Activated CD4-positive, alpha-beta T cell treated with anti-CD3 and anti-CD28 coated beads for 1 hour (primary cell): ENCODE data around the gene ARHGAP30.

Experiments used
- DNase-seq: peaks from one replicate; pipeline ENCODE4 v3.0.0-alpha.2; 2020

ARHGAP30 gene

DNA sequence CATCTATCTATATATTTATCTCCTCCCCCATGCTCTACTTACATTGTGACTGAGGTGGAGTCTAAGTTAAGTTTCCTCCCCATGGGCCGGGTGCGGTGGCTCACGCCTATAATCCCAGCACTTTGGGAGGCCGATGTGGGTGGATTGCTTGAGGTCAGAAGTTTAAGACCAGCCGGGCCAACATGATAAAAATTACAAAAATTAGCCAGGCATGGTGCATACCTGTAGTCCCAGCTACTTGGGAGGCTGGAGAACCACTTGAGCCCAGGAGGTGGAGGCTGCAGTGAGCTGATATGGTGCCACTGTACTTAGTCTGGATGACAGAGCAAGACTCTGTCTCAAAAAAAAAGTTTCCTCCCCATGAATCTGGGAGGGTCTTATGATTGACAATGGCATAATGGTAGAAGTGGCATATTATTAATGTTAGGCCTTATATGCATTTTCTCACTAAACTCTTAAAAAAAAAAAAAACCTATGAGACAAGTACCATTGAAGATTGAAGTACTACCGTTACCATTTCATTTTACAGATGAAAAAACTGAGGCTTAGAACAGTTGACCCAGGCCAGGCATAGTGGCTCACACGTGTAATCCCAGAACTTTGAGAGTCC lies 60.0 kb downstream of the ARHGAP30 start:
- DNase-seq, result no peak

DNA sequence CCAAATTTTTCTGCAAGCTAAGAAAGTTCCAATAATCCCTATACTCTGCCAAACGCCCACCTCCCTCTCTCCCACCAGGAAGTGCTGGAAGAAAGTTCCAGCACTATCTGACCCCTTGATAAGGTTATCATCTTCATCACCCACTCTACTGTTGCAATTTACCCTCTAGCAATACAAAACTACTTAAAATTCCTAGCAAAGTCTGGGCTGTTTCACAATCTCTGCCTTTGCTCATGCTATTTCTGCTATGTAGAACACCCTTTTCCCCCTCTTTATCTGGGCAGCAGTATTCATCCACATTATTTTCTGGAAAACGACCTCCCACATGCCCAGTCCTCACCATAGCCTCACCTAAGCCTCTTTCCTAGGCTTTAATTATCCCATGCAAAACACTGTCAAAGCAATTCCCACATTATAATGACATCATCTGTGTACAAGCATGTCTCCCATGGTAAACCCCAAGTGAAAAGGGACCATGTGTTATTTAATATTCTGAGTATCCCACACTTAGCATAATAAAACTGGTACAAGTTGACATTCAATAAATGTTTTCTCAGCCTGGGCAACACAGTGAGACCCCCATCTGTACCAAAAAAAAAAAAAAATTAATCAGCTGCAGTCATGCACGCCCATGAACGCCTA lies 60.7 kb downstream of the ARHGAP30 start:
- no peak for DNase-seq

DNA sequence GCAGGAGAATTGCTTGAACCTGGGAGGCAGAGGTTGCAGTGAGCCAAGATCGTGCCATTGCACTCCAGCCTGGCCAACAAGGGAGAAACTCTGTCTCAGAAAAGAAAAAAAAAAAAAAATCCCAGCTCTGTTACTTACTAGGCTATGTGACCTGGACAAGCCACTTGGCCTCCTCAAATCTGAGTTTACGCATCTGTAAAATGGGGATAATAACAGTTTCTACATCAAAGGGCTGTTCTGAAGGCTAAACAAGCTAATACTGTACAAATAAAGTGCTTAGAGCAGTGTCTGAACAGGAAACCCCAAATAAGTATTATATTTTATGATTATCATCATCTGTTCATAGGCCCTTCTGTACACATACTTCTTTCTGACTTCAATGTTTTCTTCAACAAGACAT lies 62.3 kb downstream of the ARHGAP30 start:
- no peak for DNase-seq

DNA sequence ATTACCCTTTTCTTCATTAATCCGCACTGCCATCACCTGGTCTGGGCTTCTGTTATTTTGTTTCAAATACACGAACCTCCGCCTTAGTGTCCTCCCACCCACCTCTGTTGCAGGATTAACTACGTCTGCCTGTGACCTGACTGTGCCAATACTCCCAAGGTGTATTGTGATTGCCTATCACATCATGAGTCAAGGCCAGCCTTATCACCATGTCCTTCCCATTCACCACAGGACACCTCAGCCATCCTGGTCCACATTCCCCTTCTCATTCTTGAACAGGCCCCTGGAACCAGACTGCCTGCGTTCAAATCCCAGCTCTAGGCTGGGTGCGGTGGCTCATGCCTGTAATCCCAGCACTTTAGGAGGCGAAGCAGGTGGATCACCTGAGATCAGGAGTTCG lies 63.1 kb downstream of the ARHGAP30 start:
- DNase-seq, result no peak

DNA sequence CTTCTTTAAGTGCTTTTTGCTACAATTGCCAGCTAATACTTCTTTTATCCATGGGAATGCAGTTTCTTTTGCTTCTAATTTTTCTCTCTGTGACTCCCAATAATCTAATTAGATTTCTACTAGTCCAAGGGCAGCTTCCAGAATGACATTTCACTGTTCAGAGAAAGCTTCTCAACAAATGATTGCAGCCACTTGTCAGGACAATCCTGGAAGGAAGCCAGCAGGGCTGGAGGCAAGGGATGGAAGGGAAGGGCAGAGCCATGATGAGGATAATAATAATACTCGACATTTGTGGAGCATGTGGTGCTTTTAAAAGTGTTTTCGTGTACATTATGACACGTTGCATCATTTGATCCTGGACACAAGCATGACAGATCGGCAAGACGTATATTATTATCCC lies 68.2 kb downstream of the ARHGAP30 start:
- no peak for DNase-seq

DNA sequence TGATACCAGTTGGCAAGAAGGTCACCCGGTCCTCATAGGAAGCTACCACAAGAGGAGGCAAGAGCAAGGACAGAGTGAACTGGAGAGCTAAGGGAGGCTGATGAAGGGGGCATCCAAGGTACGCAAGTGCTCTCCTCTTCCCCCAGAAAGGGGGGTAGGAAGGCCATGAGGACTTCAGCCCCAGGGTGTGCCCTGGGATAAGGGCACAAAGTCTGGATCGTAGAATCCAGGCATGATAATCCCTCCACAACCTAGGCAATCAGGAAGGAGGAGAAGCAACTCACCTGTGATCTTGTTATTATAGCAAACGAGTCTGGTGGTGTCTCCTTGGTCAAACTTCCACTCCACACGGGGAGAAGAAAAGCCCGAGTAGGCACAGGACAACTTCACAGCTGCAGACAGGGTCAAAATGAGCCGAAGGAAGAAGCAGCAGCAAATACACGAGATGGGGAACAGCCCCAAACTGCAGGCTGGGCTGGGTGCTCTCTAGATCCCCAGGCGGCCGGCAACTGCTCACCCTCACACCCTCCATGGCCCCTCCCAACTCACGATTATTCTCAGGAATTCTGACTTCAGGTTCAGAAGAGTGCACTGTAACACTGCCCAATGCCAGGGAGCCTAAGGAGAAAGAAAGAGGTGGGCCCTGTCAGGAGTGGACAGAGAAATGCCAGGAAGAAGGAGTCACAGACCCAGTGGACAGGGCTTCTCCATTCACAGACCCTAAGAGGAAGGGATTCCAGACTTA lies 68.8 kb downstream of the ARHGAP30 start:
- no peak for DNase-seq

DNA sequence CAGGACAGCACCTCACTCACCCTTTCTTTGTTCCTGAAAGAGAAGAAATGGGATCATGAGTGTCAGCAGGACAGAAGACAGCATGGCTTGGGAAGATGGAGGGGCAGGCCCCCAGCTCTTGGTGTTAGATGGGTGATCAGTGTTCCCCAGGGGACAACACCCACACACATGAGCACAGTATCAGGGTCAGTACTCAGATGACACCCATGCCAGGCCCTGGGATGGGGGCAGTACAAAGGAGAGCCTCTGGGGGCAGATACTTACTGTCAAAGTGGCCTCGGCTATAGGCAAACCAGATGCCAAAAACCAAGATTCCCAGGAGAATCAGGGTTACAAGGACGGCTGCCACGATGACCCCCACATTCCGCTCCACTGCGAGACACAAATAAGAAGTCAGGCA lies 70.3 kb downstream of the ARHGAP30 start:
- no peak for DNase-seq

DNA sequence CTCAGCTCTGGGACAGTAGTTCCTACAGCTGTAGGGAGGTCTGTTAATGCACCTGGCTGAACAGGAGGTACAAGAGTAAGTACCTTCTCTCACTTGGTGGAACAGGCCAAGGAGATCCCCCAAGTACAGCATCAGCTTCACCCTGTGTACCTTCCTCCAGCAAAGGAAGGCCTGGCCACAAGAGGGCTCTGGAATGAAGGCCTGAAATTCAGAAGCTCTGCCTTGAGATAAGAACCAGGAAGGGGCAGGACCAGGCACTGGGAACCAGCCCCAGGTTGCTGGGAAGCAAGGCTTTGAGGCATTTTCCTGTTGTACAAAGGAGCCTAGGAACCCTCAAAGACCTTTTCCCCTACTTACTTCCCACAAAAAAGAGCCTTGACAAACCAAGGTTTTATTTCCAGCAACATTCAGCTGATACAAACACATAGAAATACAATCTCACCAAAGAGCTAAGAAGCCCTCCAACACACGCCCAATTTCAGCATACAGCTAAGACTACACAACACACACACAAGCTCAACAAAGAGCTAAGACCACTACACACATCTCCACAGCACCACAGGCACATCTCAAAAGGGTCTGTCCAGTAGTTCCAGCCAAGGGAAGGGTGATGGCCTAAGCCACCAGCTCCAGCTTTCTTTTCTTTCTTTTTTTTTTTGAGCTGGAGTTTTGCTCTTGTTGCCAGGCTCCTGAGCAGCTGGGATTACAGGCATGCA lies 72.2 kb downstream of the ARHGAP30 start:
- peak; percentile 32 for DNase-seq
